Measurements from ENCODE around the gene HPGD.

HPGD gene

GRCh38 chr4:174538123-174538875, 16.0 kb upstream of the HPGD start:
- H3K36me3 Mint-ChIP-seq = no peaks in the 10 kb centered on the region
- no peaks in the 10 kb centered on the region for H3K9me3 Mint-ChIP-seq
- H3K4me3 Mint-ChIP-seq = no peak overlapping the region
- no peaks in the 10 kb centered on the region for H3K4me1 Mint-ChIP-seq
- H3K27ac Mint-ChIP-seq = no peak overlapping the region
- H3K27me3 Mint-ChIP-seq = no peaks in the 10 kb centered on the region

- H3K27ac Mint-ChIP-seq = no peak overlapping the region
- no peaks in the 10 kb centered on the region for H3K4me1 Mint-ChIP-seq
- H3K9me3 Mint-ChIP-seq = no peaks in the 10 kb centered on the region
- no peak overlapping the region for H3K4me3 Mint-ChIP-seq
- no peaks in the 10 kb centered on the region for H3K27me3 Mint-ChIP-seq
- no peaks in the 10 kb centered on the region for H3K36me3 Mint-ChIP-seq
Observed at GRCh38 chr4:174537634-174538033, 15.3 kb upstream of the HPGD start.

- Mint-ChIP-seq H3K9me3 (no peaks in the 10 kb centered on the region), H3K4me3 (no peak overlapping the region), H3K36me3 (no peaks in the 10 kb centered on the region), H3K27ac (no peak overlapping the region), H3K27me3 (no peaks in the 10 kb centered on the region), H3K4me1 (no peaks in the 10 kb centered on the region)
Observed at GRCh38 chr4:174534461-174534860, 12.2 kb upstream of the HPGD start.

- Mint-ChIP-seq H3K9me3 (no peaks in the 10 kb centered on the region), H3K4me1 (no peaks in the 10 kb centered on the region), H3K36me3 (no peaks in the 10 kb centered on the region), H3K4me3 (no peak overlapping the region), H3K27ac (no peak overlapping the region), H3K27me3 (no peaks in the 10 kb centered on the region)
Observed at GRCh38 chr4:174532445-174532844, 10.2 kb upstream of the HPGD start.

GRCh38 chr4:174531486-174531885, 9.2 kb upstream of the HPGD start:
- no peak overlapping the region for H3K4me3 Mint-ChIP-seq
- no peaks in the 10 kb centered on the region for H3K9me3 Mint-ChIP-seq
- H3K27ac Mint-ChIP-seq = no peak overlapping the region
- no peaks in the 10 kb centered on the region for H3K4me1 Mint-ChIP-seq
- H3K36me3 Mint-ChIP-seq = no peaks in the 10 kb centered on the region
- no peaks in the 10 kb centered on the region for H3K27me3 Mint-ChIP-seq

GRCh38 chr4:174528226-174528625, 5.9 kb upstream of the HPGD start:
- no peaks in the 10 kb centered on the region for H3K36me3 Mint-ChIP-seq
- H3K27me3 Mint-ChIP-seq = peaks cover 19% of the 10 kb centered on the region
- H3K4me3 Mint-ChIP-seq = no peak overlapping the region
- H3K9me3 Mint-ChIP-seq = no peaks in the 10 kb centered on the region
- no peak overlapping the region for H3K27ac Mint-ChIP-seq
- H3K4me1 Mint-ChIP-seq = no peaks in the 10 kb centered on the region

GRCh38 chr4:174526731-174527130, 4.4 kb upstream of the HPGD start:
- Mint-ChIP-seq H3K27ac (no peak overlapping the region), H3K9me3 (no peaks in the 10 kb centered on the region), H3K4me1 (peaks cover 5% of the 10 kb centered on the region), H3K27me3 (peaks cover 25% of the 10 kb centered on the region), H3K36me3 (no peaks in the 10 kb centered on the region), H3K4me3 (no peak overlapping the region)

GRCh38 chr4:174524242-174524641, 2.0 kb upstream of the HPGD start:
- Mint-ChIP-seq H3K9me3 (peaks cover 5% of the 10 kb centered on the region), H3K27ac (no peak overlapping the region), H3K27me3 (peaks cover 30% of the 10 kb centered on the region)

GRCh38 chr4:174523025-174523693, 871 bp upstream of the HPGD start:
- Mint-ChIP-seq H3K27me3 (peaks cover 30% of the 10 kb centered on the region), H3K27ac (no peak overlapping the region), H3K4me3 (peak overlapping the region; percentile 81), H3K4me1 (peaks cover 5% of the 10 kb centered on the region), H3K9me3 (peaks cover 5% of the 10 kb centered on the region), H3K36me3 (no peaks in the 10 kb centered on the region)

More at GRCh38 chr4:174524242-174524641, 2.0 kb upstream of the HPGD start:
- Mint-ChIP-seq H3K36me3 (no peaks in the 10 kb centered on the region), H3K4me3 (no peak overlapping the region), H3K4me1 (peaks cover 5% of the 10 kb centered on the region)

- Mint-ChIP-seq H3K27ac (no peak overlapping the region), H3K27me3 (peaks cover 30% of the 10 kb centered on the region), H3K4me3 (peak overlapping the region; percentile 49), H3K9me3 (peaks cover 5% of the 10 kb centered on the region), H3K36me3 (no peaks in the 10 kb centered on the region), H3K4me1 (peaks cover 5% of the 10 kb centered on the region)
Observed at GRCh38 chr4:174521800-174522182, 497 bp downstream of the HPGD start.

- Mint-ChIP-seq H3K4me3 (no peak overlapping the region), H3K36me3 (no peaks in the 10 kb centered on the region), H3K27ac (no peak overlapping the region), H3K9me3 (peaks cover 5% of the 10 kb centered on the region), H3K4me1 (peaks cover 5% of the 10 kb centered on the region), H3K27me3 (peaks cover 27% of the 10 kb centered on the region)
Observed at GRCh38 chr4:174520660-174521059, 1.6 kb downstream of the HPGD start.

GRCh38 chr4:174517502-174518445, 4.5 kb downstream of the HPGD start:
- Mint-ChIP-seq H3K27me3 (peaks cover 10% of the 10 kb centered on the region), H3K4me1 (peaks cover 3% of the 10 kb centered on the region), H3K9me3 (peaks cover 5% of the 10 kb centered on the region), H3K27ac (no peak overlapping the region), H3K4me3 (no peak overlapping the region), H3K36me3 (no peaks in the 10 kb centered on the region)

GRCh38 chr4:174516794-174517193, 5.5 kb downstream of the HPGD start:
- H3K27me3 Mint-ChIP-seq = peaks cover 6% of the 10 kb centered on the region
- no peaks in the 10 kb centered on the region for H3K4me1 Mint-ChIP-seq
- H3K4me3 Mint-ChIP-seq = no peak overlapping the region
- no peak overlapping the region for H3K27ac Mint-ChIP-seq
- H3K9me3 Mint-ChIP-seq = peaks cover 5% of the 10 kb centered on the region
- H3K36me3 Mint-ChIP-seq = no peaks in the 10 kb centered on the region

- peaks cover 5% of the 10 kb centered on the region for H3K9me3 Mint-ChIP-seq
- no peak overlapping the region for H3K4me3 Mint-ChIP-seq
- no peaks in the 10 kb centered on the region for H3K4me1 Mint-ChIP-seq
- no peaks in the 10 kb centered on the region for H3K36me3 Mint-ChIP-seq
- H3K27me3 Mint-ChIP-seq = peaks cover 2% of the 10 kb centered on the region
- H3K27ac Mint-ChIP-seq = no peak overlapping the region
Observed at GRCh38 chr4:174516345-174516744, 5.9 kb downstream of the HPGD start.

- H3K4me3 Mint-ChIP-seq = no peak overlapping the region
- H3K27me3 Mint-ChIP-seq = no peaks in the 10 kb centered on the region
- no peaks in the 10 kb centered on the region for H3K4me1 Mint-ChIP-seq
- no peaks in the 10 kb centered on the region for H3K36me3 Mint-ChIP-seq
- no peak overlapping the region for H3K27ac Mint-ChIP-seq
- H3K9me3 Mint-ChIP-seq = no peaks in the 10 kb centered on the region
Observed at GRCh38 chr4:174512745-174513144, 9.5 kb downstream of the HPGD start.

GRCh38 chr4:174505892-174506291, 16.4 kb downstream of the HPGD start:
- no peaks in the 10 kb centered on the region for H3K4me1 Mint-ChIP-seq
- no peaks in the 10 kb centered on the region for H3K27me3 Mint-ChIP-seq
- no peaks in the 10 kb centered on the region for H3K36me3 Mint-ChIP-seq
- H3K27ac Mint-ChIP-seq = no peak overlapping the region
- no peaks in the 10 kb centered on the region for H3K9me3 Mint-ChIP-seq
- H3K4me3 Mint-ChIP-seq = no peak overlapping the region

Measured in activated naive CD4-positive, alpha-beta T cell treated with anti-CD3 and anti-CD28 coated beads, Interleukin-2, amount 50 U/mL, for 24 hours (primary cell).